ENCODE measurements around the gene NPC2.
"Not testable (repeated sequence)": the region's sequence is repeated elsewhere in the genome, so short reads cannot be mapped to it uniquely, and the experiment has no call there.

The NPC2 gene

GRCh38 chr14:74464785-74465184 lies 28.3 kb downstream of the NPC2 start:
- DNase-seq: no peak

GRCh38 chr14:74463697-74464096 lies 29.4 kb downstream of the NPC2 start:
- DNase-seq: no peak

DNA sequence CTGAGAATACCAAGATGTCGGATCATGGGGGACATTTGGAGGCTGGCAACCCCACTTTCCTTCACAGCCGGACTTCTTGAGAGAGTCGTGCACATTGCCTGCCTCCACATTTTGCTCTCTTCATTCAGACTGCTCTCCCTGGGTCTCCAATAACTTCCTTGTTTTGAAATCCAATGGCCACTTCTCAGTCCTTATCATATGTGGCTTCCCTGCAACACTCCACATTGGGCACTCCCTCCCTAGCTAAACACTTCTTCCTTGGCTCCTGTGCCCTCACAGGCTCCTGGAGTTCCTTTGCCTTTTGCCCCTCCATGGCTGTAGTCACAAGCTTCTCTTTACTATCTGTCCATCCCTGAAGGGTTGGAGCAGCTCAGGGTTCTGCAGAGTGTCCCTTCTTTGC lies 30.1 kb downstream of the NPC2 start:
- no peak for DNase-seq

GRCh38 chr14:74459976-74460375 lies 33.1 kb downstream of the NPC2 start:
- no peak for DNase-seq

DNA sequence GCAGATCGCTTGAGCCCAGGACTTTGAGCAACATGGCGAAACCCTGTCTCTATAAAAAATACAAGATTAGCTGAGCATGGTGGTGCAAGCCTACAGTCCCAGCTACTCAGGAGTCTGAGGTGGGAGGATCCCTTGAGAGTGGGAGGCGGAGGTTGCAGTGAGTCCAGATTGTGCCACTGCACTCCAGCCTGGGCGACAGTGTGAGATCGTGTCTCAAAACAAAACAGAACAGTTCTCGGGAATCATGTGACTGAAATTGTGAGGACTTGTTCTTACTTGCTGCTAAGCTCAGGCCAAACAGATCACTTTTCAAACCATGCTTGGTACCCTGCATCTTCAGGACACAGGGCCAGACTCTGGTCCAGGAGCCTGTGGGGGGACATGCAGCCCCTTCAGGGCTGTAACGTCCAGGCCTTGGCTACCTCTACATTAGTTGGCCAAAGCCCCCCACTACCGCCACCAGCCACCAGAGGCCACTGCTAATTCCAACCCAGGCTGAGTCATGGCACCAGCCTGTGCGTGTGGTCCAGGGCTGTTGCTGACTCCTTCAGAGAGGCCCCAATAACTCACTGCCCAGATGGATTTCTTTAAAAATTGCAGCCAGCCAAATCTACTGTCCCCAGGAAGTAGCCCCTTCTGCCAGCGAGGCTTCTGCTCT lies 33.7 kb downstream of the NPC2 start:
- DNase-seq: no peak

- DNase-seq: no peak
These were observed 35.6 kb downstream of the NPC2 start for GRCh38 chr14:74457565-74457895.

DNA sequence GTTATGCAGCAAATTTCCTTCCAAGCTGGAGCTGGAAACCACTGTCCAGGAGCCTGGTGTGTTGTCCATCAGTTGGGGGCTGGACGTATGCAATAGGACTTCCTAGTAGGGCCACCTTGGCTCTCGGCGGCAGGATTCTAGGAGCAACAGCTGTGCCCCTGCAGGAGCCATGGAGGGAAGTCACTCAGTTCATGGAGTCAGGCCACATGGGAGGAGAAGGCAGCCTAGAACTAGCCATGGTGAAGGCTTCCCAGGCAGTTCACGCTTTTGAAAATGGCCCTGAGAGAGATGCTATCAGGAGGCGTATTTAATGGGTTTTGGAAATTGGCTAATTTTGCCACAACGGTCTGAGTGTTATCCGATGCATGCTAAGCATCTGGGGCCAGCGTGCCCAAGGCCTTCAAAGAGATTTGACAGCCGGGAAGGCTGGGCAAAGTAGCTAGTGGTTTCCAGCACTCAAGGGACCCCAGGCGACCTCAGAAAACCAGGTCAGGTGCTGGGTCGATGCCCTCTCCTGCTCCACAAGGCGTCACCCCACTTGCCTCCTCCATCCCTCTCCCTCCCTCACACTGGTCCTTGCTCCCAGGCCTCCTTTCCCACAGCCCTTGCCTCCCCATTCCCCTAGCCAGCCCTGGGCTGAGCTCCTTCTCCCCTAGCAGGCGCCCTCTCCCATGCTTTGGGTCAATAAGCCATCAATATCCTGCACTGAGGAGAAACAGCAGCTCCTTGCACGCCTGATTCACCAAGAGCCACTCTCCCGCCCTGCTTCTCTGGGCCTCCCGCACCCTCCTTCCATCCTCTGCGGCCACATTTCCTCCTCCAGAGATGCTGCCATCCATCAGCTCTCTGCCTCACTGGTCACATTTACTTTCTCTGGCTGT lies 36.2 kb downstream of the NPC2 start:
- no peak for DNase-seq

DNA sequence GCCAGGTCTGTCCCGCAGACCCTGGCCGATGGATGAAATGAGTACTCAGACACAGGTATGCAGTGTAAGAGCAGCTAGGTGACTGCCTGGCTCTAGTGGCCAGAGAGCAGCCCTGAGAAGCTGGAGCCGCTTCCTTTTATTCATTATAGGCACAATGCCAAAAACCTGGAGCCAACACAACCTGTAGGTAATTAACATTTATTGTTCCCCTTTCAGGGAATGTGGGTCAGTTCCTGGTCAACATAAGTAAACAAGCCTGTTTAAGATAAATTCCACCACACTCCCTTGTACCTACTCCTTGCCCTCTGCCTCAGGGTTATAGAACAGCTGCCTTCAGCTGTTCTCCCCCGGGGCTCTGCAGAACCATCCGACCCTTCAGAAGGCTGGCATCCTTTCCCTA lies 38.7 kb downstream of the NPC2 start:
- not testable (repeated sequence) for DNase-seq

DNA sequence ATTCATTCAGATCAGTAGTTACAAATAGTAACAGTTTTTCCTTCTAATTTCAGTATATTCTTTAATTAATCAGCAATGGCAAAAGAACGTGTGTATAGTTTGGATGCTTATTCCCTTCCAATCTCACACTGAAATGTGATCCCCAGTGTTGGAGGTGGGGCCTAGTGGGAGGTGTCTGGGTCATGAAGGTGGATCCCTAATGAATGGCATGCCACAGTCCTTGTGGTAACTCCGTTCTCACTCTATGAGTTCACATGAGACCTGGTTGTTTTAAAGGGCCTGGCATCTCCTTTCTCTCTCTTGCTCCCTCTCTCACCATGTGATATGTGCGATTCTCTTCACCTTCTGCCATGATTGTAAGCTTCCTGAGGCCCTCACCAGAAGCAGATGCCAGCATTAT lies 48.2 kb downstream of the NPC2 start:
- DNase-seq: no peak

DNA sequence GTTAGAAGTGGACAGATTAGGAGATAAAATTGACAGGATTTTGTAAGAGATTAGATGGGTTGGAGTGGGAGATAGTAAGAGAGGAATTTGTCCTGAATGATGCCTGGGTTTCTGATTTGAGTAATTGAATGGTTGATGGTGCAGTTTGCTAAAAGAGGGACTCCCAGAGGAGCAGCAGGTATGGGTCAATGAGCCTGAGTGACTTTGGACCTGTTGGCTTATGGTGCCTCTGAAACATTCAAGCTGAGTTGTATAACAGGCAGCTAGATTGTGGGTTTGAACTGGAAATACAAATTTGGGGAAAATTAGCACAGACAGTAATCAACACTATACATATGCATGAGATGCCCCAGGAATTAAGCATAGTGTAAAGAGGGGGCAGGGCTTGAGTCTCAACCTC lies 50.3 kb downstream of the NPC2 start:
- no peak for DNase-seq

DNA sequence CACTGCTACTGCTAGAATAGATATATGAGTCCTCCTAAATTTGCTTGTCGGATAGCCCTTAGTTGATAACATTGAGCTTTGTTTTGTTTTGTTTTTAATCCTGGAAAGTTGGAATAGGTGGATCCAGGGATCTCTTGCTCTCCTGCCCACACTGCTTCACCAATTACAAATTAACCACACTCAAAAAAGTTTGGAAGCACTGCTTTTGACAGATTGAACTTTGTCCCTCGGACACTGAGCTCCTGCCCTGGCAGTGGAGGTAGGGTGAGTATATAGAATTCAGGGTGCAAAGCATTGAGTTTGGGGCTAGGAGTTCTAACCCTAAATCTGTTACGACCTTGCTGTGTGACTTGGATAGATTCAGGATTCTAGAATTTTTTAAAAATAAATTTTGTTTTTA lies 52.0 kb downstream of the NPC2 start:
- no peak for DNase-seq

DNA sequence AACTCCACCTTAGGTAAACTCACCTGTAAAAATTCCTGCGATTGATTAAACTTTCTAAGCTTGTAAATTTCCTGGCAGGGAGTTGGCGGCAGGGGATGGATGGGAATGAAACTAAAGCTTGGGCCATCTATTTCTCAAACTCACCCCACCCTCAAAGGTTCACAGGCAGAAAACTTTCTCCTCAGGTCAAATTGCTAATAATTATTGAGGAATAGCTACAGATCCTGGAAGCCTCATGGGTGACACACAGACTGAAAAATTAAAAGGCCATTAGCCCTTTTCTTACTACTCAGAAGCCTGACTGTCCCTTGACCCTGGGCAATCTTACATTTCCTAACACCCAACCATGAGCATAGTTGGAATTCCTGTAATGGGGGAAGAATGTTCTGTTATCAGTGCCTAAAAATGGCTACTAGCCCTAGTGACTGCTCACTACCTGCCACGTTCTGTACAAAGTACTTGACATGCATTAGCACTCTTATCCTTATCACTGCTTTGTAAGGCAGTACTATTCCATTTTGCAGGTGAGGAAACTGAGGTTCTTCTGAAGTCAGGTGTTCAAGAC lies 54.7 kb downstream of the NPC2 start:
- DNase-seq: no peak

DNA sequence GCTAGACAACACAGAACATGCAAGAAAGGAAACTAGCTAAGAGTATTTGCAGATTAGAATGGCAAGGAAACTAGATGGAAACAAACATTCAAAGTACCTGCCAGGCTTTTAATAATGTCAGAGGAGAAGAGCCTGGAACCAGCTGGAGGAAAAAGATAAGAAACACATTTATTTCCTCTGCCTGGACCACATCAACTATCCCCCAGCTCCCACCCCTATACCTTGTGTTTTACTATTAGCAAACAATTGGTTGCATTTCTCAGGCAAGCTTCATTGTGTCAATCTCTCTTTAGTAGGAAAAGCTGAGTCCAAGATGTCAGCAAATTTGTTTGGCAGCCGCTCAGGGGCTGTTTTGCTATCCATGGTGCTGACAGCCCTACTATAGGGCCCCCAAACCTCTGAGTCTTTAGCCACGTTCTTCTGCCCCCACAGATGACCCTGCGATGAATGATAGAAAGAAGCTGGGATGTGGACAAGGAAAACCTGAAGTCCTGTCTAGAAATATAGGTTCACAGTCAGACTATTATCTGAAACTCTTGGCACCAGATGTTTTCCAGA lies 55.5 kb downstream of the NPC2 start:
- no peak for DNase-seq

DNA sequence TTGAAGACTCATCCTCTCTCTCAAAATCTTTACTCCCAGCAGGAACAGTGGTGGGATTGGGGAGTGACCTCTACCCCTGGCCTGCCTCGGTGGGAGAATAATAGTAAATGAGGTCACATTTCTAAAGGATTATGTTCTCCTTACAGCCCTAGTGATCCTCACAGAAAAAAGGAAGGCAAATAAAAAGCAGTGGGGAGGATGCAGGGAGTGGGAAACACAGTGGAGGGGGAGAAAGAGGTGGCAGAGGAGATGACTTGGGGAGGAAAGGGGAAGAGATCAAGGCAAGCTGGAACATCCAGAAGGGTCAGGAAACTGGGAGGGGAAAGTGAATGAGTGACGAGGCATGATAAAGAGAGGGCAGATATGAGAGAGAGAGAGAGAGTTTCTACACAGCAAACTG lies 58.8 kb downstream of the NPC2 start:
- DNase-seq: no peak

DNA sequence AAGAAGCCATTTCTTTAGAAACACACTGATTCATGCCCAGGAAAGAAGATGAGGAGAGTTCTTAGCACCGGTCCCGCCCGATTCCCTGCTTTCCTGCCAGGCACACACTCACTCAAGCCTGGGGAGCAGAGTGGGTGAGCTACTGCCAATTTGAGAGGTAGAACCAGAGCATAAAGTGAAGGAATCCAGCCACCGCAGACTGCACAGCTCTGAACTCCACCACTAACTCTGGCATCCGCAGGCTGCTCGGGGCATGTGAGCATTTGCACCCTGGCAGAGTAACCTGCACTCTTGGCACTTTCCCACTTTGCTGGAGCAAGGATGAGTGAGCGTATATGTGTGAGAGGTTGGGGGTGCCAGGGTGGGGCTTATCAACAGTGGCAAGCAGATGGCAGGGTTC lies 63.1 kb downstream of the NPC2 start:
- DNase-seq: no peak

Measured in NCI-H187 (cell line).